Measurements from ENCODE around the gene BLOC1S1. TPM values are rescaled to one million over a fixed set of nuclear protein-coding genes. Genes with fewer than 3 reads are reported as not detected.
"Not testable (repeated sequence)": the region's sequence is repeated elsewhere in the genome, so short reads cannot be mapped to it uniquely, and the experiment has no call there.

Gene BLOC1S1
- total RNA-seq, 1 donor from 2014 or later = 71.2 TPM

GRCh38 chr12:55748230-55748993 lies 32.6 kb downstream of the BLOC1S1 start:
- no peak for TF ChIP-seq CTCF (IDR thresholded peaks at IDR 0.05; ENCODE audit: partially characterized antibody, unreplicated experiment)
- Mint-ChIP-seq H3K27me3 (ENCODE audit: unreplicated experiment) (peaks cover 12% of the 10 kb centered on the region), H3K4me1 (ENCODE audit: low read depth, unreplicated experiment) (peaks cover 42% of the 10 kb centered on the region), H3K4me3 (ENCODE audit: unreplicated experiment) (peak overlapping the region; percentile 89), H3K36me3 (ENCODE audit: unreplicated experiment) (peaks cover 4% of the 10 kb centered on the region), H3K27ac (ENCODE audit: unreplicated experiment) (peak overlapping the region; percentile 5), H3K9me3 (ENCODE audit: unreplicated experiment) (peaks cover 15% of the 10 kb centered on the region)
- DNase-seq = no peak

- Mint-ChIP-seq H3K36me3 (ENCODE audit: unreplicated experiment) (peaks cover 4% of the 10 kb centered on the region), H3K27me3 (ENCODE audit: unreplicated experiment) (peaks cover 5% of the 10 kb centered on the region), H3K4me3 (ENCODE audit: unreplicated experiment) (no peak overlapping the region), H3K4me1 (ENCODE audit: low read depth, unreplicated experiment) (peaks cover 26% of the 10 kb centered on the region), H3K9me3 (ENCODE audit: unreplicated experiment) (peaks cover 3% of the 10 kb centered on the region), H3K27ac (ENCODE audit: unreplicated experiment) (peak overlapping the region; percentile 12)
- no peak for TF ChIP-seq CTCF (IDR thresholded peaks at IDR 0.05; ENCODE audit: partially characterized antibody, unreplicated experiment)
- DNase-seq = no peak
These were observed 39.4 kb downstream of the BLOC1S1 start for GRCh38 chr12:55755246-55755645.

GRCh38 chr12:55757701-55758100 lies 41.9 kb downstream of the BLOC1S1 start:
- Mint-ChIP-seq H3K9me3 (ENCODE audit: unreplicated experiment) (peaks cover 3% of the 10 kb centered on the region), H3K4me3 (ENCODE audit: unreplicated experiment) (peak overlapping the region; percentile 30), H3K27me3 (ENCODE audit: unreplicated experiment) (peaks cover 2% of the 10 kb centered on the region), H3K27ac (ENCODE audit: unreplicated experiment) (no peak overlapping the region), H3K36me3 (ENCODE audit: unreplicated experiment) (peaks cover 3% of the 10 kb centered on the region), H3K4me1 (ENCODE audit: low read depth, unreplicated experiment) (peaks cover 17% of the 10 kb centered on the region)
- no peak for DNase-seq
- TF ChIP-seq CTCF (IDR thresholded peaks at IDR 0.05; ENCODE audit: partially characterized antibody, unreplicated experiment) = no peak

DNA sequence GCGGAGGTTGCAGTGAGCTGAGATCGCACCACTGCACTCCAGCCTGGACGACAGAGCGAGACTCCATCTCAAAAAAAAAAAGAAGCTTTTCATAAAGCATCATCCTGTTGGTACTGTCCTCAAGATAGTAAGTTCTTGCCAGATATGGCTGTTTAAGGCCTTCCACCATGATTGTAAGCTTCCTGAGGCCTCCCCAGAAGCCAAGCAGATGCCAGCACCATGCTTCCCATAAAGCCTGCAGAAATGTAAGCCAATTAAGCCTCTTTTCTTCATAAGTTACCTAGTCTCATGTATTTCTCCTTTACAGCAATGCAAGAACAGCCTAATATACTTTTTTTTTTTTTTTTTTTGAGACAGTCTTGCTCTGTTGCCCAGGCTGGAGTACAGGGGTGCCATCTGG lies 42.7 kb downstream of the BLOC1S1 start:
- peaks cover 17% of the 10 kb centered on the region for H3K4me1 Mint-ChIP-seq (ENCODE audit: low read depth, unreplicated experiment)
- H3K27me3 Mint-ChIP-seq (ENCODE audit: unreplicated experiment); DNase-seq; H3K9me3 Mint-ChIP-seq (ENCODE audit: unreplicated experiment); H3K4me3 Mint-ChIP-seq (ENCODE audit: unreplicated experiment); H3K36me3 Mint-ChIP-seq (ENCODE audit: unreplicated experiment); H3K27ac Mint-ChIP-seq (ENCODE audit: unreplicated experiment): not testable (repeated sequence)

- Mint-ChIP-seq H3K4me3 (ENCODE audit: unreplicated experiment) (no peak overlapping the region), H3K9me3 (ENCODE audit: unreplicated experiment) (peaks cover 3% of the 10 kb centered on the region), H3K27ac (ENCODE audit: unreplicated experiment) (no peak overlapping the region), H3K4me1 (ENCODE audit: low read depth, unreplicated experiment) (peaks cover 6% of the 10 kb centered on the region), H3K36me3 (ENCODE audit: unreplicated experiment) (peaks cover 4% of the 10 kb centered on the region), H3K27me3 (ENCODE audit: unreplicated experiment) (peaks cover 2% of the 10 kb centered on the region)
- DNase-seq = no peak
- no peak for TF ChIP-seq CTCF (IDR thresholded peaks at IDR 0.05; ENCODE audit: partially characterized antibody, unreplicated experiment)
These were observed 44.8 kb downstream of the BLOC1S1 start for GRCh38 chr12:55760663-55761062.
